Smooth muscle cell (in vitro differentiated cells): ENCODE results near the gene ELOB. TPM values are rescaled to one million over a fixed set of nuclear protein-coding genes. Genes with fewer than 3 reads are reported as not detected.

Source experiments
- DNase-seq: peaks from one replicate; lab custom pipeline; 2025; ENCODE audit not compliant: unreplicated experiment; lab: John Stamatoyannopoulos, UW
- H2AFZ ChIP-seq: fragments of 200-600 bp; sonication (generic); 2 replicates; pipeline ENCODE4 v1.6.0; 2016; ENCODE audit warnings: antibody characterized with exemption, low read depth, mild to moderate bottlenecking
- H3F3A ChIP-seq: fragments of 200-600 bp; sonication (generic); 2 replicates; pipeline ENCODE4 v1.6.0; 2017; ENCODE audit warnings: antibody characterized with exemption, low read depth
- H3K27ac ChIP-seq: fragments of 200-600 bp; sonication (generic); 2 replicates; pipeline ENCODE4 v1.5.1; 2016; ENCODE audit warnings: low read depth, mild to moderate bottlenecking
- H3K27me3 ChIP-seq: fragments of 200-600 bp; sonication (generic); 2 replicates; pipeline ENCODE4 v1.6.1; 2016; ENCODE audit warnings: low read depth, mild to moderate bottlenecking
- H3K36me3 ChIP-seq: fragments of 200-600 bp; sonication (generic); 2 replicates; pipeline ENCODE4 v1.5.1; 2016; ENCODE audit warnings: low read depth
- H3K4me1 ChIP-seq: fragments of 200-600 bp; sonication (generic); 2 replicates; pipeline ENCODE4 v1.5.1; 2016; ENCODE audit warnings: low read depth
- H3K4me2 ChIP-seq: fragments of 200-600 bp; sonication (generic); 2 replicates; pipeline ENCODE4 v1.6.0; 2016; ENCODE audit warnings: mild to moderate bottlenecking
- H3K4me3 ChIP-seq: fragments of 200-600 bp; sonication (generic); 2 replicates; pipeline ENCODE4 v1.5.1; 2016; ENCODE audit warnings: mild to moderate bottlenecking
- H3K79me2 ChIP-seq: fragments of 200-600 bp; sonication (generic); 2 replicates; pipeline ENCODE4 v1.6.0; 2016; ENCODE audit warnings: low read depth, mild to moderate bottlenecking
- H3K9ac ChIP-seq: fragments of 200-600 bp; sonication (generic); 2 replicates; pipeline ENCODE4 v1.6.0; 2016; ENCODE audit warnings: low read depth
- H3K9me3 ChIP-seq: fragments of 200-600 bp; sonication (generic); replicated peaks from 2 replicates; pipeline ENCODE4 v1.5.1; 2016; ENCODE audit warnings: low read depth
- H4K20me1 ChIP-seq: fragments of 200-600 bp; sonication (generic); 2 replicates; pipeline ENCODE4 v1.6.0; 2016; ENCODE audit warnings: low read depth
- CTCF ChIP-seq: fragments of 200-600 bp; sonication (generic); IDR thresholded peaks from 2 replicates; pipeline ENCODE4 v1.5.1; 2017; ENCODE audit warnings: borderline replicate concordance, mild to moderate bottlenecking, antibody characterized with exemption; ENCODE audit not compliant: insufficient read depth, poor library complexity, severe bottlenecking
- WGBS: methylation state at CpG from one replicate; pipeline ENCODE4 v1.1.7; 2016; ENCODE audit warnings: low lambda C conversion rate; 5-methylcytosine and 5-hydroxymethylcytosine counted together
- polyA plus RNA-seq: library from polyadenylated mRNA; unstranded; fragments of >200 nt; fragmentation: Nextera tagmentation; extraction: Ambion mirVana; gene quantifications from 2 replicates; pipeline ENCODE4 v1.2.1, GENCODE V29; 2016
- total RNA-seq: library from RNA; depleted of rRNA; stranded (reverse); fragments of >200 nt; gene quantifications from 2 replicates; pipeline ENCODE4 v1.2.3, GENCODE V29; 2014

The ELOB gene
- total and polyA plus RNA-seq, 2 experiments from 2014 or later, result 709 to 1,090 TPM

- no peak overlapping the region for H3K9ac ChIP-seq
- no peaks in the 10 kb centered on the region for H3K9me3 ChIP-seq
- no peak for DNase-seq
- no peak for TF ChIP-seq CTCF
- H3K4me3 ChIP-seq, result no peak overlapping the region
- no peak overlapping the region for H3K27ac ChIP-seq
- H3K79me2 ChIP-seq, result peaks cover 5% of the 10 kb centered on the region
- H2AFZ ChIP-seq, result no peak overlapping the region
- peaks cover 2% of the 10 kb centered on the region for H3K4me1 ChIP-seq
- H3K27me3 ChIP-seq, result no peaks in the 10 kb centered on the region
- 92% methylated on average over 9 of the region's 9 CpGs for WGBS
- no peaks in the 10 kb centered on the region for H3F3A ChIP-seq
- H3K36me3 ChIP-seq, result no peaks in the 10 kb centered on the region
- H4K20me1 ChIP-seq, result no peaks in the 10 kb centered on the region
- H3K4me2 ChIP-seq, result no peak overlapping the region
Measured at GRCh38 chr16:2745961-2746360, 31.1 kb downstream of the ELOB start.

- H3K79me2 ChIP-seq, result no peaks in the 10 kb centered on the region
- TF ChIP-seq CTCF, result no peak
- 89% methylated on average over 15 of the region's 15 CpGs for WGBS
- H3K9me3 ChIP-seq, result no peaks in the 10 kb centered on the region
- no peaks in the 10 kb centered on the region for H4K20me1 ChIP-seq
- H3K4me3 ChIP-seq, result no peak overlapping the region
- H2AFZ ChIP-seq, result no peak overlapping the region
- no peaks in the 10 kb centered on the region for H3K27me3 ChIP-seq
- H3F3A ChIP-seq, result no peaks in the 10 kb centered on the region
- no peaks in the 10 kb centered on the region for H3K4me1 ChIP-seq
- no peak for DNase-seq
- H3K27ac ChIP-seq, result no peak overlapping the region
- H3K36me3 ChIP-seq, result no peaks in the 10 kb centered on the region
- H3K4me2 ChIP-seq, result no peak overlapping the region
- H3K9ac ChIP-seq, result no peak overlapping the region
Measured at GRCh38 chr16:2745116-2745890, 31.8 kb downstream of the ELOB start.

- Histone ChIP-seq H3K79me2 (no peaks in the 10 kb centered on the region), H3K9ac (no peak overlapping the region), H4K20me1 (no peaks in the 10 kb centered on the region), H3F3A (no peaks in the 10 kb centered on the region), H3K9me3 (no peaks in the 10 kb centered on the region), H3K36me3 (no peaks in the 10 kb centered on the region), H3K27ac (no peak overlapping the region), H3K4me3 (no peak overlapping the region), H3K27me3 (no peaks in the 10 kb centered on the region), H3K4me2 (no peak overlapping the region), H2AFZ (no peak overlapping the region), H3K4me1 (no peaks in the 10 kb centered on the region)
- TF ChIP-seq CTCF, result no peak
- no peak for DNase-seq
- WGBS, result 94% methylated on average over 6 of the region's 6 CpGs
Measured at GRCh38 chr16:2744711-2745110, 32.4 kb downstream of the ELOB start.
